Left cardiac atrium (tissue), 4 donors: ENCODE data around the gene TMEM187. TPM values are rescaled to one million over a fixed set of nuclear protein-coding genes. Genes with fewer than 3 reads are reported as not detected.
"Not testable (repeated sequence)": the region's sequence is repeated elsewhere in the genome, so short reads cannot be mapped to it uniquely, and the experiment has no call there.

Source experiments
- ATAC-seq, 2 donors: fragments of 200-7000 bp; cut with Tn5 transposase; one replicate each; pipeline ENCODE4 v1.9.1; 2020; ENCODE audit warnings: mild to moderate bottlenecking in 2 of 2, moderate library complexity in 2 of 2
- DNase-seq: peaks from one replicate; pipeline ENCODE4 v3.0.0-alpha.2; 2020
- intact Hi-C, 2 donors: fragments of 100-400 bp; cut with DNase I; formaldehyde crosslinking; loops; one replicate each; pipeline versions ENCODE4 v1.14.1 to v1.15.1; 2022 to 2023
- total RNA-seq, 2 donors: library from RNA; stranded (reverse); fragmentation: NEBNext Ultra II Directional; extraction: Animal tissue kit (Norgen Biotek cat#: 25700); gene quantifications; one replicate each; pipeline ENCODE4 v1.2.1, GENCODE V29; 2021
- donor health status: DM: no; HTN: yes; CAD: no.
- donor health status: DM: no; HTN: yes; CAD: no; lungs with severe emphysema.
- donor health status: DM: yes; HTN: yes; CAD: no.
- donor health status: Dilated cardiomyopathy.

Gene TMEM187
- total RNA-seq, 2 donors from 2014 or later: 7.7 to 9.2 TPM

DNA sequence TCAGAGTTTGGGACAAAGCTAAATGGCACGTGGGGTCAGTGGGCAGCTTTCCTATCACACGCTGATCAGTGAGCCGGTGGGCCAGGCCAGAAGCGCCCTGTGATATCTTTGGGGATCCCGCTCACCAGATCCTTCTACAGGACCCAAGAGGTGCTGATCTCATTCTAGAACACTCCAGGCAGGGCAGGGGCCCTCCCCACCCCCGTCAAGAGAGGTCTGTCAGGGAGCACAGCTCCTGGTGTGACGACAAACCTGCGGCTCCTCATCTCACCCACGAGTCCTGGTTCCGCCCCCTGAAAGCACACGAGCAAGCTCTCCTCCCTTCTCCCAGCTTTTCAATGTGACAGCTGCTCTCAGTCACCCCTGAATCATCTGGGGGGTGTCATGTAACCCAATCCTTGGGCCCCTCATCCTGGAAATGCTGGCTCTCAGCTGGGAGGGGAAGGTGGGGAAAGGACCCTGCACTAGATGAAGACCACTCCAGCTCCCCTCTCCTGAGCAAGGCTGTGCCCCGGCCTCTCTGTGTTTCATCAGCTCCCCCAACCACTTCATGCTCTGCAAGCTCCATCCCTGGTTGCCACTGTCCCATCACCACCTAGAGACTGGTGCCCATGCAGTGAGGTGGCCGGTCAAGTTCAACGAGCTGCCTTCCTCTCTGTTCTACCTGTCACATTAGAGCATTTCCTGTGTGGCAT, 5.6 kb upstream of the TMEM187 start:
- intact Hi-C loops: no loop called here
- DNase-seq (no peak), ATAC-seq (no peak)

- intact Hi-C loops: no loop called here
- ATAC-seq: no peak
These were observed 4.9 kb upstream of the TMEM187 start for GRCh38 chrX:153967536-153968224.

GRCh38 chrX:153968255-153968654, 4.3 kb upstream of the TMEM187 start:
- ATAC-seq: no peak
- intact Hi-C loops: no loop called here
- DNase-seq: no peak

More at GRCh38 chrX:153967536-153968224, 4.9 kb upstream of the TMEM187 start:
- no peak for DNase-seq

DNA sequence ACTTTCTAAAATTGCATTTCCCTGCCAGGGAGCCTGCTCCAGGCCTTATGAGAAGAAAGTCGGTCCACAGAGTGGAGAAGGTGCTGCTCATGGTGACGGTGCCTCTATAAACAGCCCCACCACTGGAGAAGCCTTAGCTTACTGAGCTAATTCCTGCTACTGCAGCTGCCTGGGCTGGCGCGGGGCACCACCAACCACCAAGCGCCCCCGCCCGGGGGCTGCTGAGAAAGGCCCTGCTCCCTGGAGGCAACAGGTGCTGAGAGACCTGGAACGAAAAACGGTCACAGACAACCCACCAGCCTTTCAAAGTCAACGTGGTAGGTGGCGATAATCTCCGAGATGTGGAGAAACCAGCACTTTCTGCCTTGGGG, 3.8 kb upstream of the TMEM187 start:
- intact Hi-C loops: no loop called here
- no peak for ATAC-seq

DNA sequence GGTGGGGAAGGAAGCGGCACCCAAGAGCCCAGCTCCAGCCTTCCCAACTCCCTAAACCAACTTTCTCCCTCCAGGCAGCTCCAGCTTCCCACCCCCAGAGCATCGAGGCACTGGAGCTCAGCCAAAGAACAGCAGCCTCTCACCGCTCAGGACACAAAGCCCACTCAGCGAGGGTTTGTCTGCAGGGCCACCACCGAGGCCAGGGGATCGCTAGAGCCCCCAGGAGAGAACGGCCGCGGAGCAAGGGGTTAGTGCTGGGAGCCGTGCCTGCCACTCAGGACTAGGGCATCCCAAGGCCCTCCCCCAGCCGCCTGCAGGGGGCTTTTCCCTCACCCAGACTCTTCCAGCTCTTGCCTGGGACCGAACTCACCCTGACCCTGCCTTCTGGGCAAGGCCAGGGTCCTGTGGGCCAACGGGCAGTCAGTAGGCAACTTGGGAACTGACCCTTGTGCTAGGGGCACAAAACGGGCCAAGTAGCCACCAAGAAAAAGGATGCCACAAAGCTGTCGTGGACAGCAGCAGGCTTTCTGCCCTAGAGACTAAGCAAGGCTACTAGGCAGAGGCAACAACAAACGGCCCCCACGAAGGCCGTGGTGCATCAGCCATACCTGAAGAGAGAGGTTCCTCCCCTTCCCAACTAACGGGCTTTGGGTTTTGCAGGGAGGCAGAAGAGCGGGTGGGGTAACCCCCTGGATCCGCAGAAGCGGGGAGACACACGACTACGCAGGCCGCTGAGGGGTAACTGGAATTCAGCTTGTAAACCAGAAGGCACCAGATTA, 3.2 kb upstream of the TMEM187 start:
- intact Hi-C loops: no loop called here
- ATAC-seq (no peak), DNase-seq (no peak)

More for the DNA sequence above, 3.8 kb upstream of the TMEM187 start:
- DNase-seq: no peak

GRCh38 chrX:153969904-153970356, 2.6 kb upstream of the TMEM187 start:
- DNase-seq (no peak), ATAC-seq (no peak)
- intact Hi-C loops: no loop called here

DNA sequence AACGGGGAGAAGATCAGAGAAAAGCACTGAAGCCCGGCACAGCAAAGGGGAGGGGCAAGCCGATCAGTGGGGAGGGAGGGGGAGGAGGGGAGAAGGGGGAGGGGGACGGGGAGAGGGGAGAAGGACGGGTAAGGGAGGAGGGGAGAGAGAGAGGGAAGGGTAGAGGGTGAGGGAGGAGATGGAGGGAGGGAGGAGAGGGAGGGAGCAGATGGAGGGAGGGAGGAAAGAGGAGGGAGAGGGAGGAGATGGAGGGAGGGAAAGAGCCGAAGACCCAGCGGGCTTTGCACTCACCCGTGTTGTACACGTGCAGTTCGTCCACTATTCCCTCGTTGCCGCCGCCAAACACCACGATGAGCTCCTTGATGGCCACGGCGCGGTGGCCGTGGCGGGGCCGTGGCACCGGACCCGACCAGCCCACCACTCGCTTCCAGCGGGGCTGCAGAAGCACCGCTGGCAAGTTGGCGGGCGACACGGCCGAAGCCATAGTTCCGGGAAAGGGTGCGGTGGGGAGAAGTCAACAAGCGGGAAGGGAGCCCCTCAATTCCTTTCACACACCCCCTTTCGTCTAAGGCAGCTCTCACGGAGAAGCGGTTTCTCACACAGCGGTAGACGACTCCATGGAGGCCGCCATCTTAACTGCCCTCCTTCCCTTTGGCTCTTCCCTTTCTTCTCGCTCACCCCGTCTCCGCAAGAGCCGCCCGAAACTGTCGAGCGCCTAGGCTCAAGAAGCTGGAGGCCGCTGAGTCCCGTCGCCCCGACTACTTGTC, 2.0 kb upstream of the TMEM187 start:
- peak; percentile 14 to 21 for ATAC-seq
- no peak for DNase-seq
- intact Hi-C loops: no loop called here

DNA sequence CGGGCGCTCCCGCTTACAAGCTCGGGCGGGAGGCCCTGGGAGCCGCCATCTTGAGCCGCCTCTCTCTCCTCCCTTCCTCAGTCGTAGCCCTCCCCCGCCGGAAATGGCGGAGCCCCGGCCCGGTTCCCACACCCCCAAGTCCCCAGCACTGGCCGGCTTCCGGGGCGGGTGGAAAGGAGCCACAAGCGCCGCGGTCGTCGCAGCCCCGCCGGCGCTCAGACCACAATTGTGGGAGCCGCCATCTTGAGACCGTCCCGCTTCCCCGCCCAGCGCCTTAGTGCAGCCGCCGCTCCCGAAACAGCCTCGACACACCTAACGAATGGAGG, 1.5 kb upstream of the TMEM187 start:
- ATAC-seq (peak; percentile 75 to 82), DNase-seq (peak; percentile 92)
- intact Hi-C loops: no loop called here

- DNase-seq: peak; percentile 94
- peak; percentile 74 to 77 for ATAC-seq
- intact Hi-C loops: no loop called here
These were observed 845 bp upstream of the TMEM187 start, which contains the start of gene HCFC1 for GRCh38 chrX:153971450-153972367. Gene HCFC1, minus strand, starts transcription at chrX:153971818. Its CDS starts 978 bp downstream, at chrX:153970840.

GRCh38 chrX:153973127-153974002, 811 bp downstream of the TMEM187 start:
- ATAC-seq: no peak
- DNase-seq: no peak
- intact Hi-C loops: no loop called here

DNA sequence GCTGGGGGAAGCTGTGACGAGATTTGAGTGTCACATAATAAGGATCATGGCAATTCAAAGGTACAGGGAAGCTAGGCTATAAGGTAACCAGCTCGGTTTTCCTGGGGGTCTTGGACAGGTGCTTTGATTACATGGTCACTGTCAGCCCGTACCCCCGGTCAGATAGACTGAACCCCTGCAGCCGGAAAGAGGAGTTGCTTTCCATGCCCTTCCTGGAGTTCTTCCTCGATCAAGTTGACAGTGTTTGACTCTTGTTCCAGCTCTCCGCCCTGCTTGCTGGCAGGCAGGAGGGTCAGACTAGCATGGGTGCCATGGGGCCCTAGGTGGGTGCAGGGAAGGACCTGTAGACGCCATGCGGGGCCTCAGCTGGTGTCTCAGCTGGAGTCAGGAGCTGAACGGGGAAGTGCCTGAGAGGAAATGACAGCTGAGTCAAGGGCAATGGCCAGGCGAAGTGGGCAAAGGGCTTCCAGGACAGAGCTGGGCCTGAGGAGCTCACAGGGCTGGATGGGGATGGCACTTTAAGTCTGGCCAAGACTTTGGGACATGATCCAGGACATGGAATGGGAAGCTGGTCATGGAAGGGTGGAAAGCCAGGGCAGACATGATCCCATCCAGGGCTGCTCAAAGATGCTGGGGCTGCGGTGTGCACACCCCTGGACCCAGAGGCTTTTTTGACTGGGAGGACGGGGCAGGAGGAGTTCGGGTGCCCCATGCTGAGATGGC, 1.6 kb downstream of the TMEM187 start:
- intact Hi-C loops: no loop called here
- DNase-seq (no peak), ATAC-seq (no peak)

- DNase-seq (no peak), ATAC-seq (no peak)
- intact Hi-C loops: no loop called here
These were observed 2.3 kb downstream of the TMEM187 start for GRCh38 chrX:153974726-153975286.

DNA sequence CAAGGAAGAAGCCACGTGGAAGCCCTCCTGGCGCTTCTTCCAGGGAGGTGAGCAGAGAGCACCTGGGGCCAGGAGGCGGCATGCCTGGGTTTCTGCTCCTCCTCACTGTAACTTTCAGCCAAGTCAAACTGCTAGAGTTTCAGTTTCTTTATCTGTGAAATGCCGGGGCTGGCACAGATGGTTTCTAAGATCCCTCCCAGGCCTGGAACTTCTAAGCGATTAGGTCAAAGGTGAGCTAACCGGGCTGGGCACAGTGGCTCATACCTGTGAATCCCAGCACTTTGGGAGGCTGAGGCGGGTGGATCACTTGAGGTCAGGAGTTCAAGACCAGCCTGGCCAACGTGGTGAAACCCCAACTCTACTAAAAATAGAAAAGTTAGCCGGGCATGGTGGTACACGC, 7.8 kb downstream of the TMEM187 start:
- DNase-seq, intact Hi-C loops: not testable (repeated sequence)
- peak in 1 of 2 donors; percentile 44 for ATAC-seq

DNA sequence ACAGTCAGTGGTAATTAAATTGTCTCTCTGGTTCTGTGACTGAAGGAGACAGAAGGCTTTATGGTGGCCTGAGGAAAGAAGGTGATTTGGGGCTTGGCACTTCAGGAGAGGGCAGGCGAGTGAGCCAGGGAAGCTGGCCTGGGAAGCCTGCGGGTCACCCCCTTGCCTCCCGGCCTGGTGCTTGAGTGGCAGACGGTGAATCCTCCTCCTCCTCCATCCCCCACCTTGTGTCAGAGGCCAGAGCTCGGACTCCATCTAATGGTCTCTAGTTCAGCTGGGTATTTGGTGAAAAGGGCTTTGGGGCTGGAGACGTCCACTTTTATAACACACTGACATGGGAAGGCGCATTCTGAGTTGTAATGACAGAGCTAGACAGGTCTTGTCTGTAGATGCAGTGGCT, 8.7 kb downstream of the TMEM187 start:
- DNase-seq: no peak
- no peak for ATAC-seq
- intact Hi-C loops: no loop called here

GRCh38 chrX:153981771-153982533, 9.4 kb downstream of the TMEM187 start:
- intact Hi-C loops: no loop called here
- ATAC-seq (peak; percentile 20 to 41), DNase-seq (peak; percentile 38)

- no peak for ATAC-seq
- no peak for DNase-seq
- intact Hi-C loops: no loop called here
These were observed 10.8 kb downstream of the TMEM187 start for GRCh38 chrX:153983321-153983801.
